ENCODE data around the gene XIST.
A peak's percentile ranks its signal among the peaks of the same experiment; 100 is the strongest.
"Not testable (repeated sequence)": the region's sequence is repeated elsewhere in the genome, so short reads cannot be mapped to it uniquely, and the experiment has no call there.

Gene XIST

GRCh38 chrX:73852467-73852866 lies at the start of gene XIST:
Gene XIST (minus strand): TSS chrX:73852714.
- no peak for DNase-seq (ENCODE audit: low spot score)

GRCh38 chrX:73898315-73898714 lies 45.8 kb upstream of the XIST start:
- not testable (repeated sequence) for DNase-seq (ENCODE audit: low spot score)

GRCh38 chrX:73892515-73893090 lies 40.1 kb upstream of the XIST start:
- DNase-seq (ENCODE audit: low spot score), result not testable (repeated sequence)

GRCh38 chrX:73882260-73882659 lies 29.7 kb upstream of the XIST start:
- not testable (repeated sequence) for DNase-seq (ENCODE audit: low spot score)

- no peak for DNase-seq (ENCODE audit: low spot score)
These were observed 25.2 kb upstream of the XIST start for GRCh38 chrX:73877687-73878086.

GRCh38 chrX:73876911-73877310 lies 24.4 kb upstream of the XIST start:
- DNase-seq (ENCODE audit: low spot score), result no peak

GRCh38 chrX:73868916-73869315 lies 16.4 kb upstream of the XIST start:
- DNase-seq (ENCODE audit: low spot score), result no peak

- no peak for DNase-seq (ENCODE audit: low spot score)
These were observed 14.6 kb upstream of the XIST start for GRCh38 chrX:73867144-73867543.

- no peak for DNase-seq (ENCODE audit: low spot score)
These were observed 11.3 kb upstream of the XIST start for GRCh38 chrX:73863852-73864251.

- DNase-seq (ENCODE audit: low spot score), result no peak
These were observed 10.8 kb upstream of the XIST start for GRCh38 chrX:73863268-73863667.

- DNase-seq (ENCODE audit: low spot score), result no peak
These were observed 7.1 kb upstream of the XIST start for GRCh38 chrX:73859622-73860021.

- peak; percentile 70 for DNase-seq (ENCODE audit: low spot score)
These were observed 3.0 kb upstream of the XIST start for GRCh38 chrX:73855546-73855945.

GRCh38 chrX:73852022-73852421 lies 492 bp downstream of the XIST start:
- DNase-seq (ENCODE audit: low spot score), result no peak

- no peak for DNase-seq (ENCODE audit: low spot score)
These were observed 1.2 kb downstream of the XIST start for GRCh38 chrX:73851014-73852009.

- DNase-seq (ENCODE audit: low spot score), result peak; percentile 6
These were observed 2.1 kb downstream of the XIST start for GRCh38 chrX:73850124-73851013.

- DNase-seq (ENCODE audit: low spot score), result no peak
These were observed 3.4 kb downstream of the XIST start for GRCh38 chrX:73849073-73849472.

- DNase-seq (ENCODE audit: low spot score), result no peak
These were observed 4.5 kb downstream of the XIST start for GRCh38 chrX:73847991-73848390.

GRCh38 chrX:73847100-73847499 lies 5.4 kb downstream of the XIST start:
- DNase-seq (ENCODE audit: low spot score), result no peak

- no peak for DNase-seq (ENCODE audit: low spot score)
These were observed 9.8 kb downstream of the XIST start for GRCh38 chrX:73842541-73843234.

- DNase-seq (ENCODE audit: low spot score), result no peak
These were observed 11.2 kb downstream of the XIST start for GRCh38 chrX:73841337-73841736.

GRCh38 chrX:73840120-73840924 lies 12.2 kb downstream of the XIST start:
- no peak for DNase-seq (ENCODE audit: low spot score)
